ENCODE data around the gene BRIP1.
"Not testable (repeated sequence)": the region's sequence is repeated elsewhere in the genome, so short reads cannot be mapped to it uniquely, and the experiment has no call there.

BRIP1 gene

GRCh38 chr17:61775364-61775763, 88.0 kb downstream of the BRIP1 start:
- TF ChIP-seq CTCF (conservative IDR thresholded peaks at IDR 0.05; ENCODE audit: low read depth, low read length) = no peak
- H3K4me3 ChIP-seq (ENCODE audit: low read depth, low read length) = no peak overlapping the region
- no peak for DNase-seq (ENCODE audit: low read depth)

DNA sequence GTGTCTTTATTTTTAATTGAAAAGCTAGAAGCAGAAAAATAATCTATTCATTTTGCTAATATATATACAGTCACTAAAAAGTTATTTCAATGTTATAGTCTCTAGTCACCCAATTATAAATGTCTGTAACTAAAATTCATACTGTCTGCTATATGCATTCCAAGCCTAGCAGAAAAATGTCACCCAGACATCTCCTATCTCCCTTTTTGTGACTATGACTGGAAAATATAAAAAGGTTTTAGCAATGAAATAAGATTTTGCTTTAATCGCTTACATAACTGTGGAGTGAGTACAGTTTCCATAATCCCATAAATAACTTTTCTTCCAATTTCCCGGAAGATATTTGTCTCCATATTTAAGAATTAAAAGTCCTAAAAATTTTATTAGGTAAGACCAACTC, 88.6 kb downstream of the BRIP1 start:
- no peak overlapping the region for H3K4me3 ChIP-seq (ENCODE audit: low read depth, low read length)
- DNase-seq (ENCODE audit: low read depth) = no peak
- TF ChIP-seq CTCF (conservative IDR thresholded peaks at IDR 0.05; ENCODE audit: low read depth, low read length) = no peak

- not testable (repeated sequence) for H3K4me3 ChIP-seq (ENCODE audit: low read depth, low read length)
Measured at GRCh38 chr17:61774087-61774486, 89.2 kb downstream of the BRIP1 start.

DNA sequence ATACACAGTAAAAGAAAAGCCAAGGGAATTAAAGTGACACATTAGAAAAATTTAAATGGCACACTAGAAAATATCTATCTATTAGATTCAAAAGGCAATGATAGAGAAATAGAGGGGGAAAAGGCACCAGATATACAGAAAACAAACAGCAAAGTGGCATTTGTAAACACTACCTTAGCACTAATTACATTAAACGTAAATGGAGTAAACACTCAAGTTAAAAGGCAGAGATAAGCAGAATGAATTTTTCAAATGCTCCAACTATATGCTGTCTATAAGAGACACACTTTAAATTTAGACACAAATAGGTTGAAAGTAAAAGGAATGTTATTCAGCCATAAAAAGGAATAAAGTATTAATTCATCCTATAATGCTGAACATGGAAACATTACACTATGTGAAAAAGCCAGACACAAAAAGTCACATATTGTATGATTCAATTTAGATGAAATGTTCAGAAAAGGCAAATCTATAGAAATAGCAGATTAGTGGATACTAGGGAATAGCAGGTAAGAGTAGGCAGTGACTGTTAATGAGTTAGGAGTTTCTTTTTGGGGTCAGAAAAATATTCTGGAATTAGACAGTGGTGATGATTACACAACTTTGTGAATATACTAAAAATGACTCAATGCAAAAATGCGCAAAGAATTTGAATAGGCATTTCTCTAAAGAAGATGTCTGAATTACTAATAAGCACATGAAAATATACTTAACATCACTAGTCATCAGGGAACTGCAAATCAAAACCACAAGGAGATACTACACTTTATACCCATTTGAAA, 92.4 kb downstream of the BRIP1 start:
- no peak overlapping the region for H3K4me3 ChIP-seq (ENCODE audit: low read depth, low read length)
- TF ChIP-seq CTCF (conservative IDR thresholded peaks at IDR 0.05; ENCODE audit: low read depth, low read length) = no peak
- peak; percentile 63 for DNase-seq (ENCODE audit: low read depth)

More at GRCh38 chr17:61774087-61774486, 89.2 kb downstream of the BRIP1 start:
- not testable (repeated sequence) for DNase-seq (ENCODE audit: low read depth)

GRCh38 chr17:61770043-61770442, 93.3 kb downstream of the BRIP1 start:
- no peak overlapping the region for H3K4me3 ChIP-seq (ENCODE audit: low read depth, low read length)
- TF ChIP-seq CTCF (conservative IDR thresholded peaks at IDR 0.05; ENCODE audit: low read depth, low read length) = no peak
- peak; percentile 14 for DNase-seq (ENCODE audit: low read depth)

GRCh38 chr17:61768405-61768804, 94.9 kb downstream of the BRIP1 start:
- H3K4me3 ChIP-seq (ENCODE audit: low read depth, low read length) = no peak overlapping the region
- no peak for TF ChIP-seq CTCF (conservative IDR thresholded peaks at IDR 0.05; ENCODE audit: low read depth, low read length)
- no peak for DNase-seq (ENCODE audit: low read depth)

- no peak for TF ChIP-seq CTCF (conservative IDR thresholded peaks at IDR 0.05; ENCODE audit: low read depth, low read length)
- H3K4me3 ChIP-seq (ENCODE audit: low read depth, low read length) = no peak overlapping the region
- DNase-seq (ENCODE audit: low read depth) = no peak
Measured at GRCh38 chr17:61766520-61766919, 96.8 kb downstream of the BRIP1 start.

Measured in choroid plexus epithelial cell (primary cell).